Osteocyte (in vitro differentiated cells): Measurements from ENCODE around the gene MEGF6. TPM values are rescaled to one million over a fixed set of nuclear protein-coding genes. Genes with fewer than 3 reads are reported as not detected.

Source experiments
- DNase-seq: peaks from one replicate; pipeline ENCODE4 v3.0.0; 2021; ENCODE audit warnings: mixed read lengths; ENCODE audit not compliant: unreplicated experiment; ENCODE audit errors: extremely low spot score
- H3K27ac Mint-ChIP-seq: one replicate; pipeline ENCODE4 v1.8.0; 2021; ENCODE audit warnings: mild to moderate bottlenecking, mixed read lengths; ENCODE audit not compliant: unreplicated experiment
- H3K27me3 Mint-ChIP-seq: one replicate; pipeline ENCODE4 v1.8.0; 2021; ENCODE audit warnings: mixed read lengths; ENCODE audit not compliant: unreplicated experiment
- H3K36me3 Mint-ChIP-seq: one replicate; pipeline ENCODE4 v1.8.0; 2021; ENCODE audit warnings: mixed read lengths; ENCODE audit not compliant: unreplicated experiment
- H3K4me1 Mint-ChIP-seq: one replicate; pipeline ENCODE4 v1.8.0; 2021; ENCODE audit warnings: mixed read lengths; ENCODE audit not compliant: unreplicated experiment
- H3K4me3 Mint-ChIP-seq: one replicate; pipeline ENCODE4 v1.8.0; 2021; ENCODE audit warnings: mild to moderate bottlenecking, moderate library complexity, mixed read lengths; ENCODE audit not compliant: unreplicated experiment
- H3K9me3 Mint-ChIP-seq: one replicate; pipeline ENCODE4 v1.8.0; 2021; ENCODE audit warnings: mixed read lengths; ENCODE audit not compliant: unreplicated experiment
- CTCF ChIP-seq: fragments of 200-600 bp; sonication (generic); IDR thresholded peaks from 2 replicates; pipeline ENCODE4 v1.5.0; 2021; ENCODE audit warnings: antibody characterized with exemption, mild to moderate bottlenecking, moderate library complexity
- total RNA-seq: library from RNA; stranded (reverse); gene quantifications from 2 replicates; pipeline ENCODE4 v1.2.1, GENCODE V29; 2021

The MEGF6 gene
- total RNA-seq, 1 donor from 2014 or later = 255 TPM

- Mint-ChIP-seq H3K4me3 (no peak overlapping the region), H3K4me1 (peaks cover 23% of the 10 kb centered on the region), H3K27ac (no peak overlapping the region), H3K36me3 (no peaks in the 10 kb centered on the region), H3K9me3 (no peaks in the 10 kb centered on the region), H3K27me3 (no peaks in the 10 kb centered on the region)
- no peak for TF ChIP-seq CTCF
- DNase-seq = no peak
These were observed 143.9 kb downstream of the MEGF6 start for GRCh38 chr1:3467096-3468036.

GRCh38 chr1:3466366-3467075, 144.8 kb downstream of the MEGF6 start:
- Mint-ChIP-seq H3K4me3 (no peak overlapping the region), H3K9me3 (no peaks in the 10 kb centered on the region), H3K4me1 (peaks cover 20% of the 10 kb centered on the region), H3K36me3 (no peaks in the 10 kb centered on the region), H3K27me3 (no peaks in the 10 kb centered on the region), H3K27ac (no peak overlapping the region)
- DNase-seq = no peak
- TF ChIP-seq CTCF = no peak

GRCh38 chr1:3465935-3466321, 145.4 kb downstream of the MEGF6 start:
- Mint-ChIP-seq H3K36me3 (no peaks in the 10 kb centered on the region), H3K4me1 (peaks cover 20% of the 10 kb centered on the region), H3K27ac (no peak overlapping the region), H3K27me3 (no peaks in the 10 kb centered on the region), H3K4me3 (no peak overlapping the region), H3K9me3 (no peaks in the 10 kb centered on the region)
- TF ChIP-seq CTCF = no peak
- DNase-seq = no peak

- Mint-ChIP-seq H3K27me3 (no peaks in the 10 kb centered on the region), H3K36me3 (no peaks in the 10 kb centered on the region), H3K4me1 (peaks cover 20% of the 10 kb centered on the region), H3K9me3 (no peaks in the 10 kb centered on the region), H3K4me3 (no peak overlapping the region), H3K27ac (no peak overlapping the region)
- no peak for TF ChIP-seq CTCF
- DNase-seq = no peak
These were observed 146.0 kb downstream of the MEGF6 start for GRCh38 chr1:3465091-3465934.
